Natural killer cell (primary cell): Measurements from ENCODE around the gene RASGEF1B. TPM values are rescaled to one million over a fixed set of nuclear protein-coding genes. Genes with fewer than 3 reads are reported as not detected.

Source experiments
- ATAC-seq, 3 donors: fragments of 150-1000 bp in 2 of 3; fragments of 200-7000 bp in 1 of 3; cut with Tn5 transposase; 1 replicate in 1 of 3; 2 replicates in 2 of 3; pipeline ENCODE4 v1.10.0; 2021; ENCODE audit warnings: mild to moderate bottlenecking in 2 of 3, moderate library complexity in 2 of 3
- DNase-seq, 2 donors: peaks; one replicate each; pipeline versions ENCODE4 v3.0.0 to v3.0.0-alpha.2; 2013 to 2021; ENCODE audit warnings: mixed read lengths in 1 of 2
- H3K27ac ChIP-seq: one replicate; pipeline ENCODE4 v1.5.1; 2013; ENCODE audit warnings: mild to moderate bottlenecking, low read length
- H3K27me3 ChIP-seq: one replicate; pipeline ENCODE4 v1.6.1; 2013; ENCODE audit warnings: low read length; ENCODE audit not compliant: control insufficient read depth, insufficient read depth
- H3K36me3 ChIP-seq: one replicate; pipeline ENCODE4 v1.6.1; 2013; ENCODE audit warnings: low read length; ENCODE audit not compliant: control insufficient read depth, insufficient read depth
- H3K4me1 ChIP-seq: one replicate; pipeline ENCODE4 v1.6.1; 2013; ENCODE audit warnings: low read length; ENCODE audit not compliant: control insufficient read depth, insufficient read depth
- H3K4me3 ChIP-seq: one replicate; pipeline ENCODE4 v1.5.1; 2013; ENCODE audit warnings: low read length
- H3K9me3 ChIP-seq: one replicate; pipeline ENCODE4 v1.6.1; 2013; ENCODE audit warnings: low read length; ENCODE audit not compliant: control insufficient read depth, insufficient read depth
- H3K27ac Mint-ChIP-seq, 2 donors: one replicate each; pipeline ENCODE4 v1.8.0; 2022; ENCODE audit warnings: mild to moderate bottlenecking in 2 of 2, mixed read lengths in 2 of 2, moderate library complexity in 1 of 2
- H3K27me3 Mint-ChIP-seq, 2 donors: one replicate each; pipeline ENCODE4 v1.8.0; 2022; ENCODE audit warnings: low read depth in 2 of 2, mixed read lengths in 2 of 2
- H3K36me3 Mint-ChIP-seq: one replicate; pipeline ENCODE4 v1.8.0; 2022; ENCODE audit warnings: mixed read lengths
- H3K4me1 Mint-ChIP-seq, 2 donors: one replicate each; pipeline ENCODE4 v1.8.0; 2022; ENCODE audit warnings: mixed read lengths in 2 of 2
- H3K4me3 Mint-ChIP-seq: one replicate; pipeline ENCODE4 v1.8.0; 2022; ENCODE audit warnings: mild to moderate bottlenecking, moderate library complexity, mixed read lengths
- H3K9me3 Mint-ChIP-seq, 2 donors: one replicate each; pipeline ENCODE4 v1.8.0; 2022; ENCODE audit warnings: mixed read lengths in 2 of 2
- CTCF ChIP-seq: fragments of 200-600 bp; IDR thresholded peaks from one replicate; pipeline ENCODE4 v1.8.0; 2022; ENCODE audit warnings: antibody characterized with exemption
- whole genome bisulfite sequencing: methylation state at CpG from one replicate; pipeline ENCODE4 v1.1.7; 2013; ENCODE audit warnings: missing lambda C conversion rate; ENCODE audit not compliant: insufficient coverage; 5-methylcytosine and 5-hydroxymethylcytosine counted together
- intact Hi-C: fragments of 100-400 bp; cut with micrococcal nuclease; formaldehyde crosslinking; loops from one replicate; pipeline ENCODE4 v1.14.2; 2022
- total RNA-seq, 4 donors: library from RNA; stranded (reverse); fragments of 120-200 nt in 1 of 4; gene quantifications; one replicate each; pipeline versions ENCODE4 v1.2.3 to v1.2.4, GENCODE V29; 2013 to 2022

Gene RASGEF1B
- 100 to 1,000 TPM in 1 of 3 donors, 10 to 100 TPM in 2; 42.9 to 106 (median 90.8) TPM for total RNA-seq
- total RNA-seq (2013), result 52.1 TPM

- Histone ChIP-seq H3K27ac (peak within 1 kb of the TSS; percentile 99), H3K36me3 (no peaks in the 10 kb centered on the region), H3K27me3 (no peaks in the 10 kb centered on the region), H3K4me1 (peaks cover 25% of the 10 kb centered on the region), H3K9me3 (no peaks in the 10 kb centered on the region), H3K4me3 (peak within 1 kb of the TSS; percentile 97)
- H3K36me3 Mint-ChIP-seq, result no peaks in the 10 kb centered on the region
- no peaks in the 10 kb centered on the region for H3K9me3 Mint-ChIP-seq
- TF ChIP-seq CTCF, result no peak
- WGBS, result under 1% methylated on average over 70 of the region's 71 CpGs
- peak within 1 kb of the TSS; percentile 97 for H3K4me3 Mint-ChIP-seq
- intact Hi-C loops, result loop anchor here (1.0 to 10.0 kb wide), 6 partner anchors 21 to 813 kb away; no protein-coding TSS in a partner anchor
- peak within 1 kb of the TSS; percentile 82 to 98 for H3K27ac Mint-ChIP-seq
- no peaks in the 10 kb centered on the region for H3K27me3 Mint-ChIP-seq
- DNase-seq, result peak; percentile 96
- peak; percentile 85 to 96 (median 89) for ATAC-seq
- peaks cover 46 to 50% of the 10 kb centered on the region in 2 donors for H3K4me1 Mint-ChIP-seq
Observed at GRCh38 chr4:81471588-81472280, at the start of gene RASGEF1B. RASGEF1B (minus strand) TSS chr4:81471907; CDS start chr4:81459508, 12,399 bp downstream.

DNA sequence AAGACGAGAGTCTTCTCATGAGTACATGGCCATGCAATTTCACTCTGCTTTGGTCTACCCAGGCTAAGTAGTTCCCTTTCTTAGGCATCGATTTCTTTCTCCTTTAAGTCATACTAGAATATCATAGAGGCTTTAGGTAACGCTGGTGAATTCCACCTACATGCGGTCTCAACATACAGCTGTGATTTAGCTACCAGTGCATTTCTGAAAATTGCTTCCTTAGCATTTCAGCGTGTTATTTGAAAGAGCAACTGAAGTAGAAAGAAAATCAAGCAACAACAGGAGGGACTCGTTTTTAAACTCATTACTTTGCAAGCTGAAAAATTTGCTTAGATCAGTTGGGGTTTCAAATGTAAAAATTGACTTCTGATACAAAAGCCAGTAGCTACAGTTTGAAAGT lies 48.1 kb upstream of the RASGEF1B start:
- Histone ChIP-seq H3K4me3 (no peak overlapping the region), H3K36me3 (no peaks in the 10 kb centered on the region), H3K27me3 (no peaks in the 10 kb centered on the region), H3K9me3 (no peaks in the 10 kb centered on the region), H3K4me1 (no peaks in the 10 kb centered on the region), H3K27ac (no peak overlapping the region)
- intact Hi-C loops, result no loop called here
- H3K9me3 Mint-ChIP-seq, result no peaks in the 10 kb centered on the region
- H3K27ac Mint-ChIP-seq, result no peak overlapping the region
- TF ChIP-seq CTCF, result no peak
- H3K36me3 Mint-ChIP-seq, result no peaks in the 10 kb centered on the region
- H3K4me3 Mint-ChIP-seq, result no peak overlapping the region
- H3K27me3 Mint-ChIP-seq, result peaks cover 0 to 3% of the 10 kb centered on the region in 2 donors
- ATAC-seq, result no peak
- no peaks in the 10 kb centered on the region for H3K4me1 Mint-ChIP-seq
- WGBS, result 84% methylated on average over 6 of the region's 6 CpGs
- DNase-seq, result no peak

DNA sequence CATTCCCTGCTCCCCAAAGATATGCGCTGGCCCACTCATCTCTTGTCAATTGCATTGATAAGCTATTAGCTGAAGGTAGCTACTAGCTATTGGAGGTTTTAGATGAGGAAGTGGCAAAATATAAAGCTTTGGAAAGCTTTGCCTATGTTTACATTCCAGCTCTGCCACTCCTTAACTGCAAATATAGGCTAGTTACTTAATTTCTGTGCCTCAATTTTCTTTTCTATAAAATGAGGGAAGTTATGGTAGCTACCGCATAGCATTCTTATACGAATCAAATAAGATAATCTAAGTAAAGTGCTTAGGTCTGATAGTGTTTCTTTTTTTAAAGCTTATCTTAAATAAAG lies 47.7 kb upstream of the RASGEF1B start:
- Mint-ChIP-seq H3K27me3 (peaks cover 0 to 3% of the 10 kb centered on the region in 2 donors), H3K9me3 (no peaks in the 10 kb centered on the region), H3K36me3 (no peaks in the 10 kb centered on the region), H3K27ac (no peak overlapping the region), H3K4me1 (no peaks in the 10 kb centered on the region), H3K4me3 (no peak overlapping the region)
- no peaks in the 10 kb centered on the region for H3K4me1 ChIP-seq
- H3K27ac ChIP-seq, result no peak overlapping the region
- no peak for TF ChIP-seq CTCF
- H3K4me3 ChIP-seq, result no peak overlapping the region
- no peaks in the 10 kb centered on the region for H3K9me3 ChIP-seq
- ATAC-seq (no peak), DNase-seq (no peak)
- H3K27me3 ChIP-seq, result no peaks in the 10 kb centered on the region
- no peaks in the 10 kb centered on the region for H3K36me3 ChIP-seq
- no CpG with 5 or more reads among the region's 3 CpGs for WGBS
- intact Hi-C loops, result no loop called here
